Measurements from ENCODE around the gene TRIP10. TPM values are rescaled to one million over a fixed set of nuclear protein-coding genes. Genes with fewer than 3 reads are reported as not detected.

TRIP10 gene
- polyA plus RNA-seq, 3 donors from 2014 or later: 0.86 to 1.5 TPM; not detected in 1

GRCh38 chr19:6736169-6736916 lies 3.1 kb upstream of the TRIP10 start:
- Mint-ChIP-seq H3K36me3 (peaks cover 4 to 13% (median 9%) of the 10 kb centered on the region in 3 donors), H3K9me3 (peaks cover 0 to 1% (median 0%) of the 10 kb centered on the region in 6 donors), H3K4me1 (peaks cover 33 to 40% of the 10 kb centered on the region in 2 donors), H3K27ac (peak overlapping the region; percentile 97 to 99 (median 97)), H3K27me3 (ENCODE audit: low read depth in 3 of 3) (peaks cover 5 to 25% (median 10%) of the 10 kb centered on the region in 3 donors), H3K4me3 (peak overlapping the region; percentile 94 to 97 (median 97))
- peak; percentile 73 to 74 (median 74) for DNase-seq

GRCh38 chr19:6736917-6737283 lies 2.6 kb upstream of the TRIP10 start:
- Mint-ChIP-seq H3K9me3 (peaks cover 0 to 1% (median 0%) of the 10 kb centered on the region in 6 donors), H3K4me1 (peaks cover 33 to 40% of the 10 kb centered on the region in 2 donors), H3K27me3 (ENCODE audit: low read depth in 3 of 3) (peaks cover 5 to 25% (median 12%) of the 10 kb centered on the region in 3 donors), H3K27ac (peak overlapping the region; percentile 97 to 99 (median 97)), H3K4me3 (peak overlapping the region; percentile 94 to 97 (median 97)), H3K36me3 (peaks cover 4 to 13% (median 9%) of the 10 kb centered on the region in 3 donors)
- no peak for DNase-seq

GRCh38 chr19:6737284-6737872 lies 2.1 kb upstream of the TRIP10 start, which contains the start of gene GPR108:
Gene GPR108, minus strand, starts transcription at chr19:6737580. Its CDS starts 4 bp downstream, at chr19:6737576.
- H3K36me3 Mint-ChIP-seq: peaks cover 3 to 12% (median 6%) of the 10 kb centered on the region in 3 donors
- H3K4me3 Mint-ChIP-seq: peak within 1 kb of the TSS; percentile 95 to 97 (median 97)
- H3K9me3 Mint-ChIP-seq: peaks cover 0 to 1% (median 0%) of the 10 kb centered on the region in 6 donors
- H3K4me1 Mint-ChIP-seq: peaks cover 33 to 40% of the 10 kb centered on the region in 2 donors
- peak within 1 kb of the TSS; percentile 97 to 99 (median 97) for H3K27ac Mint-ChIP-seq
- peak; percentile 100 for DNase-seq
- H3K27me3 Mint-ChIP-seq (ENCODE audit: low read depth in 3 of 3): peaks cover 7 to 25% (median 12%) of the 10 kb centered on the region in 3 donors

- peak overlapping the region; percentile 92 to 98 (median 97) for H3K27ac Mint-ChIP-seq
- H3K9me3 Mint-ChIP-seq: peaks cover 0 to 1% (median 0%) of the 10 kb centered on the region in 6 donors
- H3K4me1 Mint-ChIP-seq: peaks cover 33 to 40% of the 10 kb centered on the region in 2 donors
- DNase-seq: peak; percentile 67 to 71 (median 70)
- H3K27me3 Mint-ChIP-seq (ENCODE audit: low read depth in 3 of 3): peaks cover 7 to 25% (median 12%) of the 10 kb centered on the region in 3 donors
- H3K36me3 Mint-ChIP-seq: peaks cover 0 to 4% (median 3%) of the 10 kb centered on the region in 3 donors
- H3K4me3 Mint-ChIP-seq: peak overlapping the region; percentile 90 to 97 (median 96)
These were observed 1.4 kb upstream of the TRIP10 start for GRCh38 chr19:6737873-6738786.

GRCh38 chr19:6738787-6739389 lies 592 bp upstream of the TRIP10 start:
- Mint-ChIP-seq H3K27me3 (ENCODE audit: low read depth in 3 of 3) (peaks cover 7 to 25% (median 12%) of the 10 kb centered on the region in 3 donors), H3K4me1 (peaks cover 33 to 40% of the 10 kb centered on the region in 2 donors), H3K9me3 (peaks cover 0 to 1% (median 0%) of the 10 kb centered on the region in 6 donors), H3K27ac (peak overlapping the region; percentile 92 to 98 (median 97)), H3K36me3 (peaks cover 0 to 5% (median 3%) of the 10 kb centered on the region in 3 donors), H3K4me3 (peak overlapping the region; percentile 90 to 97 (median 96))
- no peak for DNase-seq

GRCh38 chr19:6739883-6740588 lies 556 bp downstream of the TRIP10 start:
- Mint-ChIP-seq H3K9me3 (peaks cover 0 to 1% (median 0%) of the 10 kb centered on the region in 6 donors), H3K4me1 (peaks cover 33 to 40% of the 10 kb centered on the region in 2 donors), H3K36me3 (peaks cover 0 to 4% (median 0%) of the 10 kb centered on the region in 3 donors), H3K27ac (peak overlapping the region in 2 of 6 donors; percentile 13 to 34), H3K27me3 (ENCODE audit: low read depth in 3 of 3) (peaks cover 7 to 24% (median 12%) of the 10 kb centered on the region in 3 donors), H3K4me3 (peak overlapping the region; percentile 44 to 70 (median 55))
- DNase-seq: no peak

- Mint-ChIP-seq H3K36me3 (peaks cover 3 to 7% (median 4%) of the 10 kb centered on the region in 3 donors), H3K27ac (peak overlapping the region in 2 of 6 donors; percentile 13 to 40), H3K4me1 (peaks cover 32 to 38% of the 10 kb centered on the region in 2 donors), H3K9me3 (peaks cover 0 to 1% (median 0%) of the 10 kb centered on the region in 6 donors), H3K4me3 (peak overlapping the region; percentile 40 to 66 (median 52)), H3K27me3 (ENCODE audit: low read depth in 3 of 3) (peaks cover 7 to 22% (median 12%) of the 10 kb centered on the region in 3 donors)
- no peak for DNase-seq
These were observed 1.3 kb downstream of the TRIP10 start for GRCh38 chr19:6740589-6741343.

- peaks cover 2 to 10% (median 6%) of the 10 kb centered on the region in 3 donors for H3K27me3 Mint-ChIP-seq (ENCODE audit: low read depth in 3 of 3)
- peaks cover 14 to 22% of the 10 kb centered on the region in 2 donors for H3K4me1 Mint-ChIP-seq
- H3K36me3 Mint-ChIP-seq: peaks cover 3 to 7% (median 4%) of the 10 kb centered on the region in 3 donors
- no peak for DNase-seq
- H3K4me3 Mint-ChIP-seq: no peak overlapping the region
- H3K27ac Mint-ChIP-seq: no peak overlapping the region
- H3K9me3 Mint-ChIP-seq: peaks cover 0 to 1% (median 0%) of the 10 kb centered on the region in 6 donors
These were observed 3.6 kb downstream of the TRIP10 start for GRCh38 chr19:6743066-6743465.

GRCh38 chr19:6743714-6744380 lies 4.4 kb downstream of the TRIP10 start:
- H3K27me3 Mint-ChIP-seq (ENCODE audit: low read depth in 3 of 3): peaks cover 2 to 3% (median 2%) of the 10 kb centered on the region in 3 donors
- DNase-seq: no peak
- H3K27ac Mint-ChIP-seq: peak overlapping the region in 3 of 6 donors; percentile 28 to 55 (median 32)
- H3K4me1 Mint-ChIP-seq: peaks cover 7 to 14% of the 10 kb centered on the region in 2 donors
- no peak overlapping the region for H3K4me3 Mint-ChIP-seq
- peaks cover 3 to 7% (median 4%) of the 10 kb centered on the region in 3 donors for H3K36me3 Mint-ChIP-seq
- peaks cover 0 to under 1% (median 0%) of the 10 kb centered on the region in 6 donors for H3K9me3 Mint-ChIP-seq

GRCh38 chr19:6744381-6745301 lies 5.2 kb downstream of the TRIP10 start:
- no peak for DNase-seq
- H3K9me3 Mint-ChIP-seq: no peaks in the 10 kb centered on the region
- peaks cover 2 to 3% (median 2%) of the 10 kb centered on the region in 3 donors for H3K27me3 Mint-ChIP-seq (ENCODE audit: low read depth in 3 of 3)
- H3K4me1 Mint-ChIP-seq: peaks cover 0 to 8% of the 10 kb centered on the region in 2 donors
- H3K4me3 Mint-ChIP-seq: no peak overlapping the region
- H3K27ac Mint-ChIP-seq: peak overlapping the region in 1 of 6 donors; percentile 55
- peaks cover 3 to 13% (median 4%) of the 10 kb centered on the region in 3 donors for H3K36me3 Mint-ChIP-seq

Measured in immature natural killer cell (primary cell).